Upper lobe of left lung (tissue), 6 donors: ENCODE measurements around the gene PRPF40B. TPM values are rescaled to one million over a fixed set of nuclear protein-coding genes. Genes with fewer than 3 reads are reported as not detected.

ENCODE experiments used
- ATAC-seq, 2 donors: fragments of 200-7000 bp; cut with Tn5 transposase; one replicate each; pipeline ENCODE4 v1.9.1; 2022; ENCODE audit warnings: mild to moderate bottlenecking in 2 of 2, moderate library complexity in 2 of 2; ENCODE audit not compliant: low FRiP score in 2 of 2
- DNase-seq, 2 donors: peaks; one replicate each; pipeline ENCODE4 v3.0.0-alpha.2; 2019 to 2020
- H3K27ac ChIP-seq, 4 donors: fragments of 200-600 bp; sonication (generic); one replicate each; pipeline ENCODE4 v1.5.1; 2016 to 2019
- H3K27me3 ChIP-seq, 4 donors: fragments of 200-600 bp; sonication (generic); one replicate each; pipeline ENCODE4 v1.5.1; 2017 to 2019
- H3K36me3 ChIP-seq, 4 donors: fragments of 200-600 bp; sonication (generic); one replicate each; pipeline ENCODE4 v1.5.1; 2016 to 2019
- H3K4me1 ChIP-seq, 4 donors: fragments of 200-600 bp; sonication (generic); one replicate each; pipeline ENCODE4 v1.5.1; 2018 to 2019
- H3K4me3 ChIP-seq, 4 donors: fragments of 200-600 bp; sonication (generic); one replicate each; pipeline ENCODE4 v1.5.1; 2017 to 2019; ENCODE audit warnings: mild to moderate bottlenecking in 2 of 4, moderate library complexity in 1 of 4
- H3K9me3 ChIP-seq, 4 donors: fragments of 200-600 bp; sonication (generic); one replicate each; pipeline ENCODE4 v1.5.1; 2018 to 2019
- CTCF ChIP-seq, 6 experiments: fragments of 450-650 bp in 4 of 6; fragments of 200-600 bp in 2 of 6; sonication (generic) in 2 of 6; IDR thresholded peaks; one replicate each; pipeline ENCODE4 v1.5.1; 2016 to 2019; ENCODE audit warnings: antibody characterized with exemption in 6 of 6
- EP300 ChIP-seq, 4 donors: sonication (generic); formaldehyde crosslinking; IDR thresholded peaks; one replicate each; pipeline ENCODE4 v1.5.1; 2017; ENCODE audit warnings: antibody characterized with exemption in 4 of 4, control low read depth in 2 of 4
- POLR2A ChIP-seq, 4 donors: fragments of 450-650 bp; IDR thresholded peaks; one replicate each; pipeline ENCODE4 v1.5.1; 2016 to 2017; ENCODE audit warnings: antibody characterized with exemption in 4 of 4, mild to moderate bottlenecking in 2 of 4
- POLR2AphosphoS5 ChIP-seq, 2 donors: sonication (generic); formaldehyde crosslinking; IDR thresholded peaks; one replicate each; pipeline ENCODE4 v1.5.1; 2017; ENCODE audit warnings: antibody characterized with exemption in 2 of 2
- WGBS, 2 donors: methylation state at CpG; one replicate each; pipeline ENCODE4 v1.1.5; 2017 to 2018; 5-methylcytosine and 5-hydroxymethylcytosine counted together
- total RNA-seq, 6 donors: library from RNA; depleted of rRNA in 4 of 6; stranded (reverse); fragments of >200 nt in 4 of 6; gene quantifications; one replicate each; pipeline versions ENCODE4 v1.1.0 to v1.2.1, GENCODE V29; 2016 to 2021
- donor health status: DM: no; HTN: no; CAD: no; lungs with moderate emphysema.
- donor health status: DM: no; HTN: yes; CAD: no; lungs with severe emphysema.

PRPF40B gene
- total RNA-seq, 6 donors from 2014 or later: 10.8 to 63.9 (median 16.9) TPM

GRCh38 chr12:49665384-49665783, 42.0 kb downstream of the PRPF40B start:
- WGBS, 2 donors: 46 to 55% methylated on average over 2 of the region's 2 CpGs
- no peak for TF ChIP-seq POLR2AphosphoS5 (IDR thresholded peaks at IDR 0.05)
- no peak for TF ChIP-seq POLR2A (IDR thresholded peaks at IDR 0.05)
- TF ChIP-seq CTCF (IDR thresholded peaks at IDR 0.05): no peak
- TF ChIP-seq EP300 (IDR thresholded peaks at IDR 0.05): no peak
- Histone ChIP-seq H3K36me3 (no peaks in the 10 kb centered on the region), H3K27ac (peak overlapping the region in 3 of 4 donors; percentile 82 to 92 (median 84)), H3K9me3 (no peaks in the 10 kb centered on the region), H3K4me1 (peaks cover 56 to 64% (median 61%) of the 10 kb centered on the region in 4 donors), H3K27me3 (no peaks in the 10 kb centered on the region), H3K4me3 (no peak overlapping the region)
- DNase-seq (no peak), ATAC-seq (no peak)

DNA sequence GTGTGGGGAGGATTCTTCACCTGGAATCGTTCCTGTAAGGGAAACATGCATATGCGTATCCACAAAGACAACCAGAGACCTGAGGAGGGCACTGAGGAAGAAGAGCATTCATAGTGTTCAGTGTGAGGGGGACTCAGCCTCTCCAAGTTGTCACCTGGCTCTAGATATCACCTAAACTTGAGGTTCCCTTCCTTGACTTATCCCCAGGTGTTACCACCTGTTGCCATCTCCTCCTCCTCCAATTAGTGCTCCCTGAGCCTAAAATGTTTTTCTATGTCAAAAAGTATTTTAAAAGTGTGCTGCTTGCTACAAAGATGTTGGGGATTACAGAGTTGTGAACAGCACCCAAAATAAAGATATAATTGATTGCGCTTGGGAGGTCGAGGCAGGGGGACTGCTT, 42.8 kb downstream of the PRPF40B start:
- H3K27me3 ChIP-seq: no peaks in the 10 kb centered on the region
- H3K4me1 ChIP-seq: peaks cover 56 to 65% (median 61%) of the 10 kb centered on the region in 4 donors
- no peaks in the 10 kb centered on the region for H3K9me3 ChIP-seq
- DNase-seq (no peak), ATAC-seq (no peak)
- H3K36me3 ChIP-seq: no peaks in the 10 kb centered on the region
- TF ChIP-seq POLR2AphosphoS5 (IDR thresholded peaks at IDR 0.05): no peak
- TF ChIP-seq POLR2A (IDR thresholded peaks at IDR 0.05): no peak
- TF ChIP-seq CTCF (IDR thresholded peaks at IDR 0.05): no peak
- no peak for TF ChIP-seq EP300 (IDR thresholded peaks at IDR 0.05)
- peak overlapping the region in 3 of 4 donors; percentile 9 to 92 (median 19) for H3K27ac ChIP-seq
- H3K4me3 ChIP-seq: no peak overlapping the region
- 94 to 97% methylated on average over 4 of the region's 4 CpGs for WGBS, 2 donors

DNA sequence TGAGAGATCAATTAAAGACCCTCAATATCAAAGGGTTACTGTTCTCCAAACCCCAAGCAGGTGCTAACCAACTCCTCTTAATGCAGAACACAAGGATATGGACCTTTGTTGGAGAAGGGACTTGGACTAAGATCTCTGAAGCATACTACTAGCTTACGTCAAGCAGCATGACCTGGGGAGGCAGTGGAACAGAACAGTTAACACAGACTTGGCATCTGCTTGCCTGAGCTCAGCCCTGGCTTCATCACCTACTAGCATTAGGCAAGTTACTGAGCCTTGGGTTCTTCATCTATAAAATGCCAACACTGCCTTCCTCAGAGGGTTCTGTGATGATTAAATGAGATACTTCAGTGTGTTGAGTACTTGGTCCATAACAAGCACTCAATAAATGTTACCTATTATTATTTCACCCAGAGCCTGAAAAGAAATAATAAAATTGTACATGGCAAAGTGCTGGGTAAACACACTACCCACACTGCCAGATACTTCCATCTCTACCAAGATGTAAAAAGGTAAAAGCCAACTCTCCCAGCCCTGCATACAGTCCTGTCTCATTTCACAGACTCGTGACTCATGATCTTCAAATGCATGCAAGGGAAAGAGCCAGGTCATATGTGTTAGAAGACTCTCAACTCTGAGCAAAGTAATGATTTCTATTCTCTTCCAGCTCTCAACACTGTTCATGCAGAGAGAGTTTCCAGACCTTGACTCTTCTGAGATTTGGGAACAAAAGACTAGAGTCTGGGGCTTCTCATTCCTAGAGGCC, 44.1 kb downstream of the PRPF40B start:
- no peaks in the 10 kb centered on the region for H3K9me3 ChIP-seq
- TF ChIP-seq POLR2A (IDR thresholded peaks at IDR 0.05): no peak
- no peak for TF ChIP-seq POLR2AphosphoS5 (IDR thresholded peaks at IDR 0.05)
- TF ChIP-seq CTCF (IDR thresholded peaks at IDR 0.05): no peak
- TF ChIP-seq EP300 (IDR thresholded peaks at IDR 0.05): no peak
- H3K36me3 ChIP-seq: no peaks in the 10 kb centered on the region
- H3K4me1 ChIP-seq: peaks cover 56 to 65% (median 61%) of the 10 kb centered on the region in 4 donors
- no peak overlapping the region for H3K4me3 ChIP-seq
- DNase-seq: no peak
- ATAC-seq: no peak
- no peaks in the 10 kb centered on the region for H3K27me3 ChIP-seq
- WGBS, 2 donors: 95 to 100% methylated on average over 2 of the region's 2 CpGs
- H3K27ac ChIP-seq: peak overlapping the region in 1 of 4 donors; percentile 2

DNA sequence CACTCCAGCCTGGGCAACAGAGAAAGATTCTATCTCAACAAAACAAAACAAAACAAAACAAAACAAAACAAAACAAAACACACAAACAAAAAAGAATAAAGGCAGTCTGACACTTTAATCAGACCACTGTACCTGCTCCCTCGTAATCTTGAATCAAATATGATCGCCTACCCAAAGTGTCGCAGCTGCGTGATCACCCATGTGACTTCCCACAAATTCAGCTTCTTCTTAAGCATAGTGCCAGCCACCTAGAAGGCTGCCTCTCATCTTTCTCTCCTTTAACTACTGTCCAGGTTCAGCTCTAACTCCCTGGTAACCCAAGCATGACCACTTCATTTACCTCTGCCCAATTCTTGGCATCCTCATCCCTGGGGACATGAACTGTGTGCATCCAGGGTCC, 46.4 kb downstream of the PRPF40B start:
- 86 to 89% methylated on average over 4 of the region's 4 CpGs for WGBS, 2 donors
- no peak for TF ChIP-seq EP300 (IDR thresholded peaks at IDR 0.05)
- TF ChIP-seq POLR2AphosphoS5 (IDR thresholded peaks at IDR 0.05): no peak
- TF ChIP-seq POLR2A (IDR thresholded peaks at IDR 0.05): no peak
- TF ChIP-seq CTCF (IDR thresholded peaks at IDR 0.05): no peak
- Histone ChIP-seq H3K9me3 (no peaks in the 10 kb centered on the region), H3K36me3 (no peaks in the 10 kb centered on the region), H3K27me3 (no peaks in the 10 kb centered on the region), H3K4me1 (peaks cover 56 to 65% (median 61%) of the 10 kb centered on the region in 4 donors), H3K4me3 (no peak overlapping the region), H3K27ac (peak overlapping the region in 3 of 4 donors; percentile 84 to 94 (median 90))
- no peak for ATAC-seq
- no peak for DNase-seq
